NCI-H1436 treated with DMSO at 0.1 percent for 48 hours (cell line): Measurements from ENCODE around the gene ODF2.
A peak's percentile ranks its signal among the peaks of the same experiment; 100 is the strongest.
"Not testable (repeated sequence)": the region's sequence is repeated elsewhere in the genome, so short reads cannot be mapped to it uniquely, and the experiment has no call there.

Experiments used
- DNase-seq: peaks from one replicate; lab custom pipeline; 2025; lab: John Stamatoyannopoulos, UW

ODF2 gene

GRCh38 chr9:128424268-128424780 lies 31.5 kb upstream of the ODF2 start:
- DNase-seq, result no peak

DNA sequence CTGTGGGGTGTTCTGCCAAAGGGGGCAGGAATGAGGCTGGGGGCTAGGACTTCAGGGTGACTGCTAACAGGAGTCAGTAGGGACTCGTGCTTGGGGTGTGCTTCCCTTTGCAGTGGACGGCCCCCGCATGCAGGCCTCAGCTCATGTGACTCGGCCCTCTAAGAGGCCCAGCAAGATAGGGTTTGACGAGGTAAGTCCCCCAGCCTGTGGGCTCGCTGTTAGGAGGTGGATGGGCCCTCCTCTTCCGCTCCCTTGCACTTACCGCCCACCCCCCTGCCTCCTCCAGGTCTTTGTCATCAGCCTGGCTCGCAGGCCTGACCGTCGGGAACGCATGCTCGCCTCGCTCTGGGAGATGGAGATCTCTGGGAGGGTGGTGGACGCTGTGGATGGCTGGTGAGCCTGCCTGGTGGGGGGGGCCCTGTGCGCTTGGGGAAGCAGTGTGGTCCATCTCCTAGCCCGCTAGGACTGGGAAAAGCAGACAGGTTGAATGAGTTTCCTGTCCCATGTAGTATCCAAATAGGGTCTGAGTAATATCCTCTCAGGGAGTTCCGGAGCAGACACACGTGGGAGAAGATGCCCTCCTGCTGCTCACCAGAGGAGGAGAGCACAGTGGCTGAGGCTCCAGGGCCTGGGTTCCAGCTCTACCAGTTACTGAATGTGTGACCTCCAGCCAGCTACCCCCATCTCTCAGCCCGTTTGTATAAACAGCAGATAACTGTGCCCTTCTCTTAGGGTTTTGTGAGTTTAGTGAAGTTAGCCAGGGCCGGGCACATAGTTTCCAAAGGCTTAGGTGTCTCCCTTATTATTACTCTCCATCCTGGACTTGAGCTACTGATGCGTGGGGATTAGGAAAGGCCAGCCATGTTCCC lies 26.9 kb upstream of the ODF2 start:
- no peak for DNase-seq

GRCh38 chr9:128429513-128430086 lies 26.2 kb upstream of the ODF2 start:
- no peak for DNase-seq

DNA sequence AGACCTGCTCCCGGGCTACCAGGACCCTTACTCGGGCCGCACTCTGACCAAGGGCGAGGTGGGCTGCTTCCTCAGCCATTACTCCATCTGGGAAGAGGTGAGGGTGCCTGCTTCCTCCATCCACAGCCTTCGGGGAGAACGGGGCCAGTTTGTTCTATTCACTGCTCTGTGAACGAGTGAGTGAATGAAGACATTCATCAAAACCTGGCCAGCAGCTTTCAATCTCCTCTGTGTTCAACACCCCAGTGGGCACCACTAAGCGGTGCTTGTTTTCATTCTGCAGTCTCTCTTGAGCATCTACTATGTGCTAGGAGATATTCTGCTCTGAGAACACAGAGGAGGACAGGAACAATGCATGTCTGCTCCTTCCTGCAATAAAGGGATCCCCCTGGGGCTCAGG lies 24.6 kb upstream of the ODF2 start:
- no peak for DNase-seq

DNA sequence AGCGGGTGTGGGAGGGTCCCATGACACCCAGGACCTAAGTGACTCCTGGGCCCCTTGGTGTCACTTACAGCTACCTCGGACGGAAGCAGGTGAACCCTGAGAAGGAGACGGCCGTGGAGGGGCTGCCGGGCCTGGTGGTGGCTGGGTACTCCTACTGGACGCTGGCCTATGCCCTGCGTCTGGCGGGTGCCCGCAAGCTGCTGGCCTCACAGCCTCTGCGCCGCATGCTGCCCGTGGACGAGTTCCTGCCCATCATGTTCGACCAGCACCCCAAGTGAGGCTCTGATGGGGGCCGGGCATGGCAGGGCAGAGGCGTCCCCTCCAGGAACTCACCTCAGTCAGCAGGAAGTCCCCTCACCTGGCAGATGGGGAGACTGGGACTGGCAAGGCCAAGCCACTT lies 21.5 kb upstream of the ODF2 start:
- no peak for DNase-seq

DNA sequence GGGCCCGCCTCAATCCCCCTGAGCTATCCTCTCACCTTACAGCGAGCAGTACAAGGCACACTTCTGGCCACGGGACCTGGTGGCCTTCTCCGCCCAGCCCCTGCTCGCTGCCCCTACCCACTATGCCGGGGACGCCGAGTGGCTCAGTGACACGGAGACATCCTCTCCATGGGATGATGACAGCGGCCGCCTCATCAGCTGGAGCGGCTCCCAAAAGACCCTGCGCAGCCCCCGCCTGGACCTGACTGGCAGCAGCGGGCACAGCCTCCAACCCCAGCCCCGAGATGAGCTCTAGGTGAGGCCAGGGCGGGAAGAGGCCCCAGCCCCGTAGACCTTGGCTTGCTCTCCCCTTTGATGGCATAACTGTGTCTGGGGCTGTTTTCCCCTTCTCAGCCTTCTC lies 20.2 kb upstream of the ODF2 start:
- DNase-seq, result no peak

- no peak for DNase-seq
These were observed 17.3 kb upstream of the ODF2 start for GRCh38 chr9:128438343-128439109.

- DNase-seq, result no peak
These were observed 16.5 kb upstream of the ODF2 start for GRCh38 chr9:128439273-128439672.

GRCh38 chr9:128442150-128442549 lies 13.7 kb upstream of the ODF2 start:
- no peak for DNase-seq

- not testable (repeated sequence) for DNase-seq
These were observed 9.3 kb upstream of the ODF2 start for GRCh38 chr9:128446505-128446904.

GRCh38 chr9:128448746-128449145 lies 7.1 kb upstream of the ODF2 start:
- no peak for DNase-seq

DNA sequence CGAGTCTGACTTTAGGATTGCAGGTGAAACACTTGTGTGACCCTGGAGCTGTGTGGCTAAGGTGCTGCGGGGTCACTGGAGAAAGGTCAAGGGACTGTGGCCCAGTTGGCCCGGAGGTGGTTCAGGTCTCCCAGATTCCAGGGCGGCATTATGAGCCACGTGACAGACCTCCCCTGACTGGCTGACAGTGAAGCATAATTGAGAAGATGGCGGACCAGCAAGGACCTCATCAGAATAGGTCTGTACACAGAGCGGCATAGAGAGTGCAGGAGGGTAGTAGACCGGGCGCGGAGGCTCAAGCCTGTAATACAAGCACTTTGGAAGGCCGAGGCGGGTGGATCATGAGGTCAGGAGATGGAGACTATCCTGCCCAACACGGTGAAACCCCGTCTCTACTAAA lies 815 bp upstream of the ODF2 start:
- no peak for DNase-seq

GRCh38 chr9:128456613-128457061 lies 831 bp downstream of the ODF2 start:
- DNase-seq, result peak; percentile 58

DNA sequence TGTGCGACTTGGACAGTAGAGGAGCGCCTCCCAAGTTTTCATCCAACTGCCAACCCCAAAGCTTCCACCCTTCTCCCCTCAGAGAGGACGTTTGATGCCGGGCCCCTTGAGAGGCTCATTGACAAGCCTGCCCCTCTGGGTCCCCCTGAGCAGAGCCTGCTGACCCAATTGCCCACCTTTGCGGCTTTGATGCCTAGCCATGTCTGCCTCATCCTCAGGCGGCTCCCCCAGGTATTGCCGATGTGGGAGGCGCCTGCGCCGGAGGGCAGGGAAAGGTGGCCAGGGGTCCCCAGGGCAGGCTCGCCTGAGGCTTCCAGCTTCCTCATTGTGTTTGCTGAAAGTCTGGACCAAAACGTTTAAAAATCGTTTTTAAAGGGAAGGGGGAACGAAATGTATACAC lies 1.4 kb downstream of the ODF2 start:
- DNase-seq, result no peak

DNA sequence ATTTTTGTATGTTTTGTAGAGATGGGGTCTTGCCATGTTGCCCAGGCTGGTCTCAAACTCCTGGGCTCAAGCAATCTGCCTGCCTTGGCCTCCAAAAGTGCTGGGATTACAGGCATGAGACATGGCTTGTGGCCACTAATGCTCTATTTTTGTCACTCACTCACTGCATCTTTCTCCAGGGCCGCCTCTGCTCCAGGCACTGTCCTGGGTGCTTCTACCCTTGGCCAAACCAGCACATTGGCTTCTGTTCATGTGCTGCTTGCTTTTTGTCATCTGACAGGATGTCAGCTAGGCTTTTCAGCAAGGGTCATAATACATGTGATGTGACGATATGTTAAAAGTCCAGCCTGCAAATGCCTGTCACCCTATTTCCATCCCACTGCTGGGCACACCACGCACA lies 3.2 kb downstream of the ODF2 start:
- no peak for DNase-seq

GRCh38 chr9:128469070-128469469 lies 13.3 kb downstream of the ODF2 start:
- DNase-seq, result no peak

- DNase-seq, result peak; percentile 7
These were observed 14.8 kb downstream of the ODF2 start for GRCh38 chr9:128470560-128470959.

GRCh38 chr9:128473104-128473503 lies 17.3 kb downstream of the ODF2 start:
- no peak for DNase-seq

DNA sequence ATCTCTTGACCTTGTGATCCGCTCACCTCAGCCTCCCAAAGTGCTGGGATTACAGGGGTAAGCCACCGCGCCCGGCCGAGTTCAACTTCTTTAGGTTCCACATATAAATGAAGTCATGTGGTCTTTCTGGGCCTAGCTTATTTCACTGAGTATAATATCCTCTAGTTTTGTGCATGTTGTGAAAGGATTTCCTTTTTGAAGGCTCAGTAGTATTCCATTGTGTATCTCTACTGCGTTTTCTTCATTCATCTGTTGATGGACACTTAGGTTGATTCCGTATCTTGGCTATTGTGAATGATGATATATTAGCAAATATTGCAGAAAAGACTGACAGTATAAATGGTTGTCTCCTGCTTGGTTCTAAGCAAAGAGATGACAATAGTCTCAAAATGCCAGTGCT lies 20.1 kb downstream of the ODF2 start:
- no peak for DNase-seq

- no peak for DNase-seq
These were observed 23.5 kb downstream of the ODF2 start for GRCh38 chr9:128479262-128479661.

DNA sequence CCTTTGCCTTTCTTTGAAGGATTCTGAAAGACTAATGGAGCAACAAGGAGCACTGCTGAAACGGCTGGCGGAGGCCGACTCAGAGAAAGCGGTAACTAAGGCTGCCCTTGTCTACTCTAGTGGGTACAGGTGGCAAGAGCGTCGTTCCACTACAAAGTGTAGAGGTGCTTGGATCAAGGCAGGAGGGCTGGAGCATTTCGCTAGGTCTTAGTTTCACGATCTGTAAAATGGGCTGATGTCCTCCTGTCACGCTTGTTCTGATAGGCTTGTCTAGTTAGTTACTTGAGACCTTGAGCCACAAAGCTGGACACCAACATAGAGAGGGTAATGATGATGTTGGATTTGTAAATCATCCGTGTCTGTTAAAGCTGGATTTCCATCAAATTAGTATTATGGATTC lies 25.8 kb downstream of the ODF2 start:
- no peak for DNase-seq

DNA sequence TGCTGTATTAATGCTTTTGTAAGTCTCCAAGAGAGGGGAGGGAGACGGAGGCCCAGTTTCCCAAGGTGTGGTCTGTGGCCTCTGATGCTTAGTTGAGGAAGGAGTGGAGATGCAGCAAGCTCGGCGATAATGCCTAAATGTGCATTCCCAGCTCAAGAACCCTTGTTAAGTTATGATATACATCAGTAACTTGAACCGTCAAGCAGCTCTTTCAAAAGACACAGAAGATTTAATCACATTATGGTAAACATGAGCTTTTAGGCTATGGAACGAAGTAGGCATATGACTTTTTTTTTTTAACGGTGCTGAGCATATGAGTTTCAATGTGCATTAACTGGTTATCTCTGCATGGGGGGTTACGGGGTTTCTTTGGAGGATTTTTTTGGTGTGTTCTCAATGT lies 26.4 kb downstream of the ODF2 start:
- no peak for DNase-seq
